ENCODE measurements around the gene STEAP1. TPM values are rescaled to one million over a fixed set of nuclear protein-coding genes. Genes with fewer than 3 reads are reported as not detected.

Gene STEAP1
- total RNA-seq, 1 experiment from 2014 or later: 3.1 TPM

DNA sequence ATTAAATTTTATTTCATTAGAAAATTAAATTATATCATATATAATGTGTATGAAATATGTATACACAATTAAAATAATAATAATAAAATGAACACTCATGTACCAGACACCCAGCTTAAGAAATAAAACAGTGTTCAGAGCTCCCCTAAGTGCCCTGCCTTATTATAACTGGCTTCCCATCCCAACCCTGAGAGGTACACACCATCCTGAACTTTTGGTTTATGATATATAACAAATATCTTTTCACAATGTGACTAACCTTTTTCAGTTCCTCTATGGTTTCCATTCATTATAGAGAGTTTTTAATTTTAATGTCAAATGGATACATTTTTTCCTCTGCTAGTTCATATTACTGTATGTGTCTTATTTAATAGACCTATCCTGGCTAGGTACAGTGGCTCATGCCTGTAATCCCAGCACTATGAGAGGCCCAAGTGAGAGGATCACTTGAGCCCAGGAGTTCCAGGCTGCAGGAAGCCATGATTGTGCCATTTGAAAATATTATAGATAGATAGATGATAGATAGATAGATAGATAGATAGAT, 33.3 kb downstream of the STEAP1 start:
- H3K27me3 Mint-ChIP-seq (ENCODE audit: insufficient read depth, unreplicated experiment): no peaks in the 10 kb centered on the region
- H3K9me3 Mint-ChIP-seq (ENCODE audit: unreplicated experiment): no peaks in the 10 kb centered on the region
- TF ChIP-seq, protein P1, sequence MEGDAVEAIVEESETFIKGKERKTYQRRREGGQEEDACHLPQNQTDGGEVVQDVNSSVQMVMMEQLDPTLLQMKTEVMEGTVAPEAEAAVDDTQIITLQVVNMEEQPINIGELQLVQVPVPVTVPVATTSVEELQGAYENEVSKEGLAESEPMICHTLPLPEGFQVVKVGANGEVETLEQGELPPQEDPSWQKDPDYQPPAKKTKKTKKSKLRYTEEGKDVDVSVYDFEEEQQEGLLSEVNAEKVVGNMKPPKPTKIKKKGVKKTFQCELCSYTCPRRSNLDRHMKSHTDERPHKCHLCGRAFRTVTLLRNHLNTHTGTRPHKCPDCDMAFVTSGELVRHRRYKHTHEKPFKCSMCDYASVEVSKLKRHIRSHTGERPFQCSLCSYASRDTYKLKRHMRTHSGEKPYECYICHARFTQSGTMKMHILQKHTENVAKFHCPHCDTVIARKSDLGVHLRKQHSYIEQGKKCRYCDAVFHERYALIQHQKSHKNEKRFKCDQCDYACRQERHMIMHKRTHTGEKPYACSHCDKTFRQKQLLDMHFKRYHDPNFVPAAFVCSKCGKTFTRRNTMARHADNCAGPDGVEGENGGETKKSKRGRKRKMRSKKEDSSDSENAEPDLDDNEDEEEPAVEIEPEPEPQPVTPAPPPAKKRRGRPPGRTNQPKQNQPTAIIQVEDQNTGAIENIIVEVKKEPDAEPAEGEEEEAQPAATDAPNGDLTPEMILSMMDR (IDR thresholded peaks at IDR 0.05; ENCODE audit: unreplicated experiment): no peak
- no TSS peak for BruUV-seq (replicated peaks)
- ChIA-PET CTCF (interaction anchor here (0.6 to 1.4 kb wide), 5 partner anchors 9 to 65 kb away, joined by 3 to 4 read pairs (median 3); partner anchors contain the start of gene STEAP1), POLR2A (interaction anchor here (0.6 kb wide), 1 partner anchor 29 kb away, joined by 3 read pairs; no protein-coding TSS in a partner anchor)
- H3K4me3 Mint-ChIP-seq (ENCODE audit: unreplicated experiment): no peak overlapping the region
- no peak for DNase-seq (ENCODE audit: unreplicated experiment)
- H3K36me3 Mint-ChIP-seq (ENCODE audit: insufficient read depth, unreplicated experiment): no peaks in the 10 kb centered on the region
- H3K4me1 Mint-ChIP-seq (ENCODE audit: insufficient read depth, unreplicated experiment): no peaks in the 10 kb centered on the region
- H3K27ac Mint-ChIP-seq (ENCODE audit: low read depth, unreplicated experiment): no peak overlapping the region
- intact Hi-C loops (cut with micrococcal nuclease): no loop called here

DNA sequence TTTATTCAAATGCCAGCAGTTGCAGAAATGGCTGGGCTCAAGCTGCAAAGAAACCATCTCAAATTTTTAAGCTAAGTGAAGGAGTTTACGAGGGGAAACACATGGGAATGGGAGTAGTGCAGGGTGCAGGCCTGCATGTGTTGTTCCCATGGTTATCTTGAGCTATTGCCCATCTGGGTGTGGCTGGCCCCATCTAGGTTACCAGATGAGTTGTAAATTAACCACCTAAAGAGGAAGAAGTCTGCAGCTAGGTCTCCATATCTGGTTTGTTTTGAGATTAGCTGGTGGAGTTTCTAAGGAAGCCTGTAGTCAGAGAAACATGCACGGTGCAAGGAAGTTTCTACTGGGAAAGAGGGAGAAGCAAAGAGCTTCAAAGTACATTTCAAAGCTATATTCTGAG, 34.0 kb downstream of the STEAP1 start:
- Mint-ChIP-seq H3K27ac (ENCODE audit: low read depth, unreplicated experiment) (no peak overlapping the region), H3K9me3 (ENCODE audit: unreplicated experiment) (no peaks in the 10 kb centered on the region), H3K4me3 (ENCODE audit: unreplicated experiment) (no peak overlapping the region), H3K36me3 (ENCODE audit: insufficient read depth, unreplicated experiment) (no peaks in the 10 kb centered on the region), H3K4me1 (ENCODE audit: insufficient read depth, unreplicated experiment) (no peaks in the 10 kb centered on the region), H3K27me3 (ENCODE audit: insufficient read depth, unreplicated experiment) (no peaks in the 10 kb centered on the region)
- TF ChIP-seq, protein P1 (IDR thresholded peaks at IDR 0.05; ENCODE audit: unreplicated experiment): no peak
- intact Hi-C loops (cut with micrococcal nuclease): no loop called here
- no TSS peak for BruUV-seq (replicated peaks)
- no peak for DNase-seq (ENCODE audit: unreplicated experiment)
- CTCF ChIA-PET: interaction anchor here (0.6 to 1.4 kb wide), 4 partner anchors 8 to 65 kb away, joined by 3 to 4 read pairs (median 4); partner anchors contain the start of gene STEAP2
- POLR2A ChIA-PET: interaction anchor here (1.3 kb wide), 1 partner anchor 10 kb away, joined by 4 read pairs; no protein-coding TSS in a partner anchor

DNA sequence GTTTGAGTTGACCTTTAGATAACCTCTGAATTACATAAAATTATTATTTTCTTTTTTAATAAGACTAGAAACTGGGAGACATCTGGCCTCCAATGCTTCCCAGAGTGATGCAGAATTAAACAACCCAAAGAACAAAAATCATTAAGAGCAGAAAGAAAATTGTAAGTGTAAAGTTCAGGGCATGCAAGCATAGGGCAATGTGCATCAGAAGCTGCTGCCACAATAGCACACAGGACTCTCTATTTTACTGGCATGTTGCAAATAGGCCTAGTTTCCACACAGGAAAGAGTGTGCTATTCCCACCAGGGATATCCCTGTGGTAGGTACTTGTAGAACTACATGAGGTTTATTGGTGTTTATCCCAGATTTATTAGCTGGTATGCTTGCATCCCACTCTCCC, 36.7 kb downstream of the STEAP1 start:
- ChIA-PET CTCF (interaction anchor here (0.5 to 1.1 kb wide), 4 partner anchors 21 to 136 kb away, joined by 3 to 4 read pairs (median 3); partner anchors contain the start of gene STEAP2), POLR2A (no interaction called here)
- H3K27ac Mint-ChIP-seq (ENCODE audit: low read depth, unreplicated experiment): no peak overlapping the region
- TF ChIP-seq, protein P1 (IDR thresholded peaks at IDR 0.05; ENCODE audit: unreplicated experiment): no peak
- BruUV-seq (replicated peaks): no TSS peak
- H3K27me3 Mint-ChIP-seq (ENCODE audit: insufficient read depth, unreplicated experiment): no peaks in the 10 kb centered on the region
- no peaks in the 10 kb centered on the region for H3K36me3 Mint-ChIP-seq (ENCODE audit: insufficient read depth, unreplicated experiment)
- no peaks in the 10 kb centered on the region for H3K4me1 Mint-ChIP-seq (ENCODE audit: insufficient read depth, unreplicated experiment)
- intact Hi-C loops (cut with micrococcal nuclease): no loop called here
- H3K4me3 Mint-ChIP-seq (ENCODE audit: unreplicated experiment): no peak overlapping the region
- no peak for DNase-seq (ENCODE audit: unreplicated experiment)
- no peaks in the 10 kb centered on the region for H3K9me3 Mint-ChIP-seq (ENCODE audit: unreplicated experiment)

DNA sequence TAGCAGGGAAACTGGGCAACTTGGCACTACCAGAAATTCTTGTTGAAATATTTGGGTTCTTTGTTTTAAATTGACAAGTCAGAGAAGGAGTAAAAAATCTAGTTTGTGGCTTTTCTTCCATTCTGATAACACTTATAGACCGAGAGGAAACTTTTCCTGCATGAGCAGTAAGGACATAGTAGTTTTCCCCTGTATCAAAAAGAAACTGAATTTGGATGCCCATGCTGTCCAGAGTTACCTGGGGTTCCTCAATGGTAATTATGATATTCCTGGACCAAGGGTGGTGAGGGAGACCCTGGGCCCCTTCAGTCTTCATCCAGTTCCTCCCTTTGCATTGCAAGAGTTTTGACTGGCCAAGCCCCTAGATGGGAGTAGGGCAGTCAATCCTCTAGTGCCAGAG, 37.4 kb downstream of the STEAP1 start:
- POLR2A ChIA-PET: interaction anchor here (0.6 kb wide), 1 partner anchor 15 kb away, joined by 3 read pairs; no protein-coding TSS in a partner anchor
- Mint-ChIP-seq H3K9me3 (ENCODE audit: unreplicated experiment) (no peaks in the 10 kb centered on the region), H3K36me3 (ENCODE audit: insufficient read depth, unreplicated experiment) (no peaks in the 10 kb centered on the region), H3K4me3 (ENCODE audit: unreplicated experiment) (no peak overlapping the region), H3K27me3 (ENCODE audit: insufficient read depth, unreplicated experiment) (no peaks in the 10 kb centered on the region), H3K4me1 (ENCODE audit: insufficient read depth, unreplicated experiment) (no peaks in the 10 kb centered on the region), H3K27ac (ENCODE audit: low read depth, unreplicated experiment) (no peak overlapping the region)
- BruUV-seq (replicated peaks): no TSS peak
- TF ChIP-seq, protein P1 (IDR thresholded peaks at IDR 0.05; ENCODE audit: unreplicated experiment): no peak
- intact Hi-C loops (cut with micrococcal nuclease): no loop called here
- no peak for DNase-seq (ENCODE audit: unreplicated experiment)
- CTCF ChIA-PET: interaction anchor here (0.5 to 2.1 kb wide), 3 partner anchors 20 to 283 kb away, joined by 3 to 10 read pairs (median 3); partner anchors contain the start of gene STEAP2

Data from MCF 10A (cell line).